ENCODE data around the gene DDAH2. TPM values are rescaled to one million over a fixed set of nuclear protein-coding genes. Genes with fewer than 3 reads are reported as not detected.

The DDAH2 gene
- total RNA-seq, 4 donors from 2014 or later = 65.7 to 124 (median 106) TPM

DNA sequence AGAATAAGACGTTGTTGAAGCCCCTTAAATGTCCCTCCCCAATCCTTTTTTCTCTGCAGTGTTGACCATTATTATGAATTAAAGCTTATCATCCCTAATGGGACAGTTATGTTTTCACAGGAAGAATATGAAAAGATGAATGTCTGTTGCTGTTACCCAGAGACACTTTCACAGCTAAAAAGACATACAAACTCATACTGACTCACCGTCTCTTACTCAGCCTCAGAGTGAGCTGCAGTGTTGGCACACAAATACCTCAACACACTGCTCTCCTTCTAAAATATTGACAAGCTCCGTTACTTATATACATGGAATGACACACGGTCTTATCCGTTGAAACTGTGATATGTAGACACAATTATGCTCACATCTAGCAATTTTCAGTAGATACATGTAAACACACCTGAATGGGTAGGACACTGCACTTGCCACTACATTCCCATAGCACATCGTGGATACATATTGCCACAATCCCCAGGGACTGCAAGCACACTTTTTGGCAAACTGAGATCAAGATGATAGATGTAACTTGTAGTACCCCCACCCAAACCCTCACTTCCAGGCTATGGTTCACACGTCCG lies 23.7 kb upstream of the DDAH2 start:
- intact Hi-C loops (cut with DNase I; ENCODE audit: low total_unique reads) = no loop called here

GRCh38 chr6:31750411-31751022 lies 21.4 kb upstream of the DDAH2 start:
- no peak for TF ChIP-seq POLR2A (IDR thresholded peaks at IDR 0.05)
- TF ChIP-seq, protein P1, sequence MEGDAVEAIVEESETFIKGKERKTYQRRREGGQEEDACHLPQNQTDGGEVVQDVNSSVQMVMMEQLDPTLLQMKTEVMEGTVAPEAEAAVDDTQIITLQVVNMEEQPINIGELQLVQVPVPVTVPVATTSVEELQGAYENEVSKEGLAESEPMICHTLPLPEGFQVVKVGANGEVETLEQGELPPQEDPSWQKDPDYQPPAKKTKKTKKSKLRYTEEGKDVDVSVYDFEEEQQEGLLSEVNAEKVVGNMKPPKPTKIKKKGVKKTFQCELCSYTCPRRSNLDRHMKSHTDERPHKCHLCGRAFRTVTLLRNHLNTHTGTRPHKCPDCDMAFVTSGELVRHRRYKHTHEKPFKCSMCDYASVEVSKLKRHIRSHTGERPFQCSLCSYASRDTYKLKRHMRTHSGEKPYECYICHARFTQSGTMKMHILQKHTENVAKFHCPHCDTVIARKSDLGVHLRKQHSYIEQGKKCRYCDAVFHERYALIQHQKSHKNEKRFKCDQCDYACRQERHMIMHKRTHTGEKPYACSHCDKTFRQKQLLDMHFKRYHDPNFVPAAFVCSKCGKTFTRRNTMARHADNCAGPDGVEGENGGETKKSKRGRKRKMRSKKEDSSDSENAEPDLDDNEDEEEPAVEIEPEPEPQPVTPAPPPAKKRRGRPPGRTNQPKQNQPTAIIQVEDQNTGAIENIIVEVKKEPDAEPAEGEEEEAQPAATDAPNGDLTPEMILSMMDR (IDR thresholded peaks at IDR 0.05) = no peak
- no peak overlapping the region for H3K4me3 ChIP-seq (ENCODE audit: low read depth, poor library complexity, severe bottlenecking)
- WGBS, 2 donors = 84 to 90% methylated on average over 7 of the region's 7 CpGs
- intact Hi-C loops (cut with DNase I; ENCODE audit: low total_unique reads) = no loop called here
- DNase-seq (ENCODE audit: low spot score in 2 of 2) = no peak

More for the DNA sequence above, 23.7 kb upstream of the DDAH2 start:
- no peak for DNase-seq (ENCODE audit: low spot score in 2 of 2)
- no peak for TF ChIP-seq POLR2A (IDR thresholded peaks at IDR 0.05)
- TF ChIP-seq, protein P1 (IDR thresholded peaks at IDR 0.05) = no peak
- no peak overlapping the region for H3K4me3 ChIP-seq (ENCODE audit: low read depth, poor library complexity, severe bottlenecking)
- 73 to 78% methylated on average over 8 of the region's 8 CpGs for WGBS, 2 donors

GRCh38 chr6:31749301-31750036 lies 20.4 kb upstream of the DDAH2 start:
- DNase-seq (ENCODE audit: low spot score in 2 of 2) = no peak
- H3K4me3 ChIP-seq (ENCODE audit: low read depth, poor library complexity, severe bottlenecking) = no peak overlapping the region
- intact Hi-C loops (cut with DNase I; ENCODE audit: low total_unique reads) = no loop called here
- 90 to 91% methylated on average over 8 of the region's 8 CpGs for WGBS, 2 donors
- TF ChIP-seq, protein P1 (IDR thresholded peaks at IDR 0.05) = no peak
- TF ChIP-seq POLR2A (IDR thresholded peaks at IDR 0.05) = no peak

- WGBS, 2 donors = 50 to 68% methylated on average over 1 of the region's 1 CpG
- intact Hi-C loops (cut with DNase I; ENCODE audit: low total_unique reads) = no loop called here
- no peak for DNase-seq (ENCODE audit: low spot score in 2 of 2)
- no peak overlapping the region for H3K4me3 ChIP-seq (ENCODE audit: low read depth, poor library complexity, severe bottlenecking)
- TF ChIP-seq, protein P1 (IDR thresholded peaks at IDR 0.05) = no peak
- TF ChIP-seq POLR2A (IDR thresholded peaks at IDR 0.05) = no peak
These were observed 15.3 kb upstream of the DDAH2 start for GRCh38 chr6:31744422-31744821.

DNA sequence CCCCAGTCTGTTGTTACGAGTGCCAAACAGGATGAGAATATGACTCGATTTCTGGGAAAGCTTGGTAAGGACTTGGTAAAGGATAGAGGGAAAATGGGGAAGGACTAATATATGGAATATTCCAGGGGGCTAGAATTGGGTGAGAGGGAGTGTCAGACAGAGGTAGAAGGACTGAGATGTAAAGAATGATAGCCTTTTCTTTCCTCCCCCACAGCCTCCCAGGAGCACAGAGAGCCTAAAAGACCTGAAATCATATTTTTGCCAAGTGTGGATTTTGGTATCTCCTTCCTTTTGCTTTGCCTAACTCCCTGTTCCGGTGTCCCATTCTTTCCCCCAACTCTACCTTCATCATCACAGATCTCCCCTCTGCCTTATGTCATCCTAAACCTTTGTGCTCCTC lies 13.8 kb upstream of the DDAH2 start:
- no peak for DNase-seq (ENCODE audit: low spot score in 2 of 2)
- no peak overlapping the region for H3K4me3 ChIP-seq (ENCODE audit: low read depth, poor library complexity, severe bottlenecking)
- no peak for TF ChIP-seq POLR2A (IDR thresholded peaks at IDR 0.05)
- TF ChIP-seq, protein P1 (IDR thresholded peaks at IDR 0.05) = no peak
- intact Hi-C loops (cut with DNase I; ENCODE audit: low total_unique reads) = no loop called here
- 85 to 87% methylated on average over 3 of the region's 3 CpGs for WGBS, 2 donors
